Bladder microvascular endothelial cell (primary cell): ENCODE results near the gene MLF1. TPM values are rescaled to one million over a fixed set of nuclear protein-coding genes. Genes with fewer than 3 reads are reported as not detected.

ENCODE experiments used
- total RNA-seq: library from RNA; depleted of rRNA; stranded (reverse); fragments of >200 nt; gene quantifications from 2 replicates; pipeline ENCODE4 v1.2.3, GENCODE V29; 2014

Gene MLF1, protein sequence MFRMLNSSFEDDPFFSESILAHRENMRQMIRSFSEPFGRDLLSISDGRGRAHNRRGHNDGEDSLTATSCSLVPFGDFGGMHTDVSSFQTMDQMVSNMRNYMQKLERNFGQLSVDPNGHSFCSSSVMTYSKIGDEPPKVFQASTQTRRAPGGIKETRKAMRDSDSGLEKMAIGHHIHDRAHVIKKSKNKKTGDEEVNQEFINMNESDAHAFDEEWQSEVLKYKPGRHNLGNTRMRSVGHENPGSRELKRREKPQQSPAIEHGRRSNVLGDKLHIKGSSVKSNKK
- 5.3 and 6.2 TPM in 2 replicates for total RNA-seq

DNA sequence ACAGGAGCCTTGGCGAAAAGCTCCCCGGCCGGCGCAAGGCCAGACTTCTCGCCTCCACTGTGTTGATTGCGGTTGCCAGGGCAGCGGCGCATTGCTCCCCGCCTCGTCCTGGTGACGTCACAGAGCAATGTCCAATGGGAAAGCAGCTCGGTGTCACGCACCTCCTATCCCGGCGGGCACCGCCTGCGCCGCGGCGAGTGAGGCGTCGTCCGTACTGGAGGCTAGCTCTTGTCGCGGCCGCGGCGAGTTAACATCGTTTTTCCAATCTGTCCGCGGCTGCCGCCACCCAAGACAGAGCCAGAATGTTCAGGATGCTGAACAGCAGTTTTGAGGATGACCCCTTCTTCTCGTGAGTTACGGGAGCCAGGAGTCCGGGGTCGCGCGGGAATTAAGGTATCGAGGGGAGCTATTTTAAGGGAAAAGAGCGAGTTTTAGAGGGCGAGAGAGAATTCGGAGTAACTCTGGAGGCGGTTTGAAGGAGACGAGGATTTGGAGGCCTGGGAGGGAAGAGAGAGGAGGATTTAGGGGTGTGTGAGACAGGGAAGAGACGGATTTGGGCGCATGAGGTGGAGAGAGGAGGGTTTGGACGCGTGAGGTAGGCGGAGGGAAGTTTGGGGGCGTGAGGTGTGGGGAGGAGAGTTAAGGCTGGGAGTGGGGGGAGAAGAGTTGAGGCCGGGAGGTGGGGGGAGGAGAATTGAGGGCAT is at the start of gene MLF1:
Gene MLF1 (plus strand): TSS at position 196 of the 704 bp plus-strand sequence. CDS start 107 bp downstream, at position 303.

DNA sequence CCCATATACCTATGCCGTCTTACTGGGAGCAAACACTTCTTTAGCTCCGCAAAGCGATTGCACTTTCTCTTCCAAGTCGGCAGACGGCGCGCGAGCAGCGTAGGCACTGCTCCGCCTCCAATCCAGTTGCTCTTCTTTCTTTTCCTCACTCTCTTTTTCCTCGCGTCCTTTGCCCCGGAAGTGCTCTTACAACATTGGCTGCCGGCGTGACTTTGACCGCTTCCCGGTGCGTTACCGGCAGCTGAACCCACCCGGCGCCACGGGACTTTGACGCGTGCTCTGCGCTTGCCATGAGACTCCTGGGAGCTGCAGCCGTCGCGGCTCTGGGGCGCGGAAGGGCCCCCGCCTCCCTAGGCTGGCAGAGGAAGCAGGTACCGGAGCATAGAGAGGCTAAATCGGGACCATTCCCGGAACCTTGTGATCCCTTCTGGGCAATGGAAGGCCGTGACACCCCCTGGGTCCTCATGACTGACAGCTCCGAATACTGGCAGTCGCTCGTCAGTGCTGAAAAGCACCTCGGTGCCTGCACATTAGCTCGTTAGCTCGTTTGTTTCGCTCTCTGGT is 73.4 kb downstream of the MLF1 start, which contains the start of gene GFM1:
Gene GFM1 (plus strand): TSS at position 183 of the 564 bp plus-strand sequence. CDS start 108 bp downstream, at position 291.

Other genes starting within 250 kb of the MLF1 start
- gene GFM1, start 73.3 kb downstream of the MLF1 start, total RNA-seq, result 64.9 and 128 TPM in 2 replicates
- 50.6 and 104 TPM in 2 replicates for gene LXN, start 101.5 kb downstream of the MLF1 start, total RNA-seq
- 2.1 and 2.3 TPM in 2 replicates for gene RARRES1, start 161.3 kb downstream of the MLF1 start, total RNA-seq
- gene MFSD1, start 230.9 kb downstream of the MLF1 start, total RNA-seq, result 46.1 and 75.0 TPM in 2 replicates